Cortex of kidney (tissue), 1 donor: ENCODE data around the gene ACOT6.
"Not testable (repeated sequence)": the region's sequence is repeated elsewhere in the genome, so short reads cannot be mapped to it uniquely, and the experiment has no call there.

ENCODE experiments used
- DNase-seq: peaks from one replicate; lab custom pipeline; 2025; lab: John Stamatoyannopoulos, UW

The ACOT6 gene

GRCh38 chr14:73612339-73613045 is at the start of gene ACOT6:
Gene ACOT6 (plus strand): TSS chr14:73612517. CDS start chr14:73612572, 55 bp downstream.
- DNase-seq: no peak

- not testable (repeated sequence) for DNase-seq
Observed at GRCh38 chr14:73562696-73563095, 49.6 kb upstream of the ACOT6 start.

- not testable (repeated sequence) for DNase-seq
Observed at GRCh38 chr14:73566431-73566830, 45.9 kb upstream of the ACOT6 start.

GRCh38 chr14:73566935-73567334 is 45.4 kb upstream of the ACOT6 start:
- not testable (repeated sequence) for DNase-seq

- DNase-seq: no peak
Observed at GRCh38 chr14:73567358-73567757, 45.0 kb upstream of the ACOT6 start.

GRCh38 chr14:73567951-73568885 is 44.1 kb upstream of the ACOT6 start:
- no peak for DNase-seq

- not testable (repeated sequence) for DNase-seq
Observed at GRCh38 chr14:73568886-73569184, 43.5 kb upstream of the ACOT6 start.

- not testable (repeated sequence) for DNase-seq
Observed at GRCh38 chr14:73569185-73569958, 42.9 kb upstream of the ACOT6 start, which contains the start of gene ACOT2. Gene ACOT2 (plus strand): TSS chr14:73569213. CDS start chr14:73569241, 28 bp downstream.

GRCh38 chr14:73570913-73571312 is 41.4 kb upstream of the ACOT6 start:
- not testable (repeated sequence) for DNase-seq

GRCh38 chr14:73573034-73573433 is 39.3 kb upstream of the ACOT6 start:
- DNase-seq: not testable (repeated sequence)

GRCh38 chr14:73573740-73574139 is 38.6 kb upstream of the ACOT6 start:
- DNase-seq: not testable (repeated sequence)

- DNase-seq: not testable (repeated sequence)
Observed at GRCh38 chr14:73574251-73574650, 38.1 kb upstream of the ACOT6 start.

GRCh38 chr14:73576391-73576790 is 35.9 kb upstream of the ACOT6 start:
- DNase-seq: no peak

GRCh38 chr14:73577214-73577613 is 35.1 kb upstream of the ACOT6 start:
- not testable (repeated sequence) for DNase-seq

- not testable (repeated sequence) for DNase-seq
Observed at GRCh38 chr14:73582102-73582979, 30.0 kb upstream of the ACOT6 start.

- no peak for DNase-seq
Observed at GRCh38 chr14:73588695-73589094, 23.6 kb upstream of the ACOT6 start.

GRCh38 chr14:73589116-73589515 is 23.2 kb upstream of the ACOT6 start:
- no peak for DNase-seq

- DNase-seq: not testable (repeated sequence)
Observed at GRCh38 chr14:73590673-73591004, 21.7 kb upstream of the ACOT6 start.

- DNase-seq: no peak
Observed at GRCh38 chr14:73591690-73592449, 20.4 kb upstream of the ACOT6 start, which contains the start of gene ACOT4. Gene ACOT4 (plus strand): TSS chr14:73591873. CDS start chr14:73591960, 87 bp downstream.

- no peak for DNase-seq
Observed at GRCh38 chr14:73594491-73594890, 17.8 kb upstream of the ACOT6 start.
